Measurements from ENCODE around the gene GNPAT.

DNA sequence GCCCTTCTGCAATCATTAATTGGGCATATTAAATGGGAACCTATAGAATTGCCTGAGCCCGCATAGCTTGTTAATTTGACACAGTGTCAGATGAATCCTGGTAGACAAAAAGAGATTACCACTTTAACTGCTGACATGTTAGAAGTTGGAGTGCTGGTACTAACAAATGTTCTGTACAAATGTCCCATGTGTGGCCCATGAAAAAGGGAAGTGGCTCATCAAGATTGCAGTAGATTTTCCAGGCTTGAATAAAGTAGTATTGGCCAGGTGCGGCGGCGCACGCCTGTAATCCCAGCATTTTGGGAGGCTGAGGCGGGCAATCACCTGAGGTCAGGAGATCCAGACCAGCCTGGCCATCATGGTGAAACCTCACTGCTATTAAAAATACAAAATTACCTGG lies 45.6 kb downstream of the GNPAT start:
- TF ChIP-seq POLR2A (IDR thresholded peaks at IDR 0.05): no peak
- no peak for TF ChIP-seq CTCF (IDR thresholded peaks at IDR 0.05)

Data from Peyer's patch (tissue), 4 donors.